ENCODE measurements around the gene NIT1.

The NIT1 gene

DNA sequence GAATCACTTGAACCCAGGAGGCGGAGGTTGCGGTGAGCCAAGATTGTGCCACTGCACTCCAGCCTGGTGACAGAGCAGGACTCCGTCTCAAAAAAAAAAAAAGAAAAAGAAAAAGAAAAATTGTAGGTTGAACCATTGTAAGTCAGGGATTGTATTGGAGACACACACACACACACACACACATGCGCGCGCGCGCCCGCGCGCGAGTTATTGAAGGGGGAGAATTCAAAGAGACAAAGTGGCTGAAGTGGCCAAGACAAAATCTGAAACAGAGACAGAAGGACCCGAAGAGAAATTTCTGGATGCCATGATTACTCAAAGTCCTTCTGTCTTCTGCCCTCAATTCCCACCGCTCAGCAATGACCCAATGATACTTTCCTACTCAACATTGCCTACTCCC is 23.4 kb upstream of the NIT1 start:
- no peak overlapping the region for H3K27ac ChIP-seq
- no peak for TF ChIP-seq ZFX (IDR thresholded peaks at IDR 0.05)
- TF ChIP-seq, protein P1, sequence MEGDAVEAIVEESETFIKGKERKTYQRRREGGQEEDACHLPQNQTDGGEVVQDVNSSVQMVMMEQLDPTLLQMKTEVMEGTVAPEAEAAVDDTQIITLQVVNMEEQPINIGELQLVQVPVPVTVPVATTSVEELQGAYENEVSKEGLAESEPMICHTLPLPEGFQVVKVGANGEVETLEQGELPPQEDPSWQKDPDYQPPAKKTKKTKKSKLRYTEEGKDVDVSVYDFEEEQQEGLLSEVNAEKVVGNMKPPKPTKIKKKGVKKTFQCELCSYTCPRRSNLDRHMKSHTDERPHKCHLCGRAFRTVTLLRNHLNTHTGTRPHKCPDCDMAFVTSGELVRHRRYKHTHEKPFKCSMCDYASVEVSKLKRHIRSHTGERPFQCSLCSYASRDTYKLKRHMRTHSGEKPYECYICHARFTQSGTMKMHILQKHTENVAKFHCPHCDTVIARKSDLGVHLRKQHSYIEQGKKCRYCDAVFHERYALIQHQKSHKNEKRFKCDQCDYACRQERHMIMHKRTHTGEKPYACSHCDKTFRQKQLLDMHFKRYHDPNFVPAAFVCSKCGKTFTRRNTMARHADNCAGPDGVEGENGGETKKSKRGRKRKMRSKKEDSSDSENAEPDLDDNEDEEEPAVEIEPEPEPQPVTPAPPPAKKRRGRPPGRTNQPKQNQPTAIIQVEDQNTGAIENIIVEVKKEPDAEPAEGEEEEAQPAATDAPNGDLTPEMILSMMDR (conservative IDR thresholded peaks at IDR 0.05): no peak

DNA sequence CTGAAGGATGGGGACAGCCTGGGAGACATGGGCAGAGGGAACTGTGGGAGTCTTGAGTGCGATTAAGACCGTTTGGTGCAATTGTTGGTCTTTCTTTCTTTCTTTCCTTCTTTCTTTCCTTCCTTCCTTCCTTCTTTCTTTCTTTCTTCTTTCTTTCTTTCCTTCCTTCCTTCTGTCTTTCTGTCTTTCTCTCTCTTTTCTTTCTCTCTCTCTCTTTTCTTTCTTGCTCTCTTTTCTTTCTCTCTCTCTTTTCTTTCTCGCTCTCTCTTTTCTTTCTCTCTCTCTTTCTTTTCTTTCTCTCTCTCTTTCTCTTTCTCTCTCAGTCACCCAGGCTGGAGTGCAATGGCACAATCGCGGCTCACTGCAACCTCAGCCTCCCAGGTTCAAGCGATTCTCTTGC is 22.7 kb upstream of the NIT1 start:
- TF ChIP-seq ZFX (IDR thresholded peaks at IDR 0.05): no peak
- TF ChIP-seq, protein P1 (conservative IDR thresholded peaks at IDR 0.05): no peak

DNA sequence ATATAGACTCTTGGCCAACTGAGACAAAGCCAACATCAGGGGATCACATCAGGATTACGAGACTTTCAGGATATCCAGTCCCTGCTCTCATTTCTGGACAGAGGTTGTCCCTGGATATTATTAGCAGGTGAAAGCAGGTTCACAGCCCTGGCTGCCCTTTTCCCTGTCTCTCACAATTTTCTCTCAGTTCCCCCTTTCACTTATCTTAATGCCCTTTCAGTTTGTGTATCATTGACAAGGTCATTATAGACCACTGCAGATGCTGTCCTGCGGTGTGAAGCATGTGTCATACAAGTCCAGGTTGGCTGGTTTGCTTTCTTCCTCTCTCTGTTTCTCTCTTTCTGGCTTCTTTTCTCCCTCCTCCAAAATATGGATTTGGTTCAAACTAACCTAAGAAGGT is 21.9 kb upstream of the NIT1 start:
- TF ChIP-seq, protein P1 (conservative IDR thresholded peaks at IDR 0.05): no peak
- no peak for TF ChIP-seq ZFX (IDR thresholded peaks at IDR 0.05)
- no peak overlapping the region for H3K27ac ChIP-seq

More for the DNA sequence above, 22.7 kb upstream of the NIT1 start:
- H3K27ac ChIP-seq: no peak overlapping the region

DNA sequence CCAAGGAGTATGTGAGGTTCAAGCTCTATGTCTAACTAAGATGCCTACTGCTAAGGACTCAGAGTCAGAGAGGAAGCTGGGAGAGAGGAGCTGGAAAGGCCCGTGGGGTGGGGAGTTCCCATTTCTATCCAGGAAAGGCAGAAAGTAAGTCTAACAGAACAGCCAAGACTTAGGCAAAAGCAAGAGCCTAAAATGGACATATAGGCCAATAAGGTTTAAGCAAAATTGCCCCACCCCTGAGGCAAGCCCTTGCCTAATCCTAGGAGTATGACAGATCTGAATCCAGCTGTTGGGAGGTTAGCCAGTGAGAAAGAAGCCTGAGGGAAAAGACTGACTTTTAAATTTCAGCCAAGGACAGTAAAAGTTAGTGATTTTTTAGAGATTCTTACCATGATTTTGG is 21.4 kb upstream of the NIT1 start:
- TF ChIP-seq ZFX (IDR thresholded peaks at IDR 0.05): no peak
- TF ChIP-seq, protein P1 (conservative IDR thresholded peaks at IDR 0.05): no peak
- H3K27ac ChIP-seq: no peak overlapping the region

DNA sequence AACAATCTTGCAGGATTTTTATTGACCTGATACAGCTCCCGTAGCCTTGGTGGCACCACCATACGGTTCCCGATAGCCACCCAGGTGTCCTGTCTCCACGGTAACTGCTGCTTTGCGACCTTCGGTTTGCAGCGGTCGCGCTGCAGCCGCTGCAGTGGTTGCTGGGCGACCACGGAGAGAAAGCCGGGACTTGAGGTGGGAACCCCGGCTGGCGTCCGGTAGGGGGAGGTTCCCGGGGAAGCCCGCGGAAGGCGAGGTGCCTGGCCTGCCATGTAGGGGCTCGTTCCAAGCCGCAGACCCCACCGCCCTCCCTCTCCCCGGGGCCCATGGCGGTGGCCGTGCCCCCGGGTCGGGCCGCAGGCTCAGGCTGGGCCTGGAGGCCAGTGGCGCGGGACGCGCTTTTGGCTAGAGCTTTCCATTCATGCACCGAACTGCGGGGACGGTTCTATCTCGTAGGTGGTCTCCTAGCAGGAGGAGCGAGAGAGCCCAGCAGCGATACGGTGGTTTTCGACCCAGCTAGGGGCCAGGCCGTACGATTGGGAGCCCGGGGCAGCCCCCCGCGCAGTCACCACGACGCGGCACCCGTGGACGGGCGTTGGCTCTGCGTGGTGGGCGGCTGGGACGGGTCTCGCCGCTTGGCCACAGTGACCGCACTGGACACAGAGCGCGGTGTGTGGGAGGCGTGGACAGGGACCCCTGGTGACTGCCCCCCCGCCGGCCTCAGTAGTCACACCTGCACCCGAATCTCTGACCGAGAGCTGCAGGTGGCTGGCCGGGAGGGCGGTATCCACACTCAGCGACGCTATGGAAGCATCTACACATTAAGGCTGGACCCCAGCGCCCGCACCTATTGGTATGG is 19.5 kb upstream of the NIT1 start, which contains the start of gene KLHDC9:
Gene KLHDC9, plus strand, starts transcription at position 152 of the 859 bp plus-strand sequence. Its CDS starts 175 bp downstream, at position 327.
- TF ChIP-seq ZFX (IDR thresholded peaks at IDR 0.05): peak; percentile 84
- TF ChIP-seq, protein P1 (conservative IDR thresholded peaks at IDR 0.05): no peak
- peak within 1 kb of the TSS; percentile 75 for H3K27ac ChIP-seq

DNA sequence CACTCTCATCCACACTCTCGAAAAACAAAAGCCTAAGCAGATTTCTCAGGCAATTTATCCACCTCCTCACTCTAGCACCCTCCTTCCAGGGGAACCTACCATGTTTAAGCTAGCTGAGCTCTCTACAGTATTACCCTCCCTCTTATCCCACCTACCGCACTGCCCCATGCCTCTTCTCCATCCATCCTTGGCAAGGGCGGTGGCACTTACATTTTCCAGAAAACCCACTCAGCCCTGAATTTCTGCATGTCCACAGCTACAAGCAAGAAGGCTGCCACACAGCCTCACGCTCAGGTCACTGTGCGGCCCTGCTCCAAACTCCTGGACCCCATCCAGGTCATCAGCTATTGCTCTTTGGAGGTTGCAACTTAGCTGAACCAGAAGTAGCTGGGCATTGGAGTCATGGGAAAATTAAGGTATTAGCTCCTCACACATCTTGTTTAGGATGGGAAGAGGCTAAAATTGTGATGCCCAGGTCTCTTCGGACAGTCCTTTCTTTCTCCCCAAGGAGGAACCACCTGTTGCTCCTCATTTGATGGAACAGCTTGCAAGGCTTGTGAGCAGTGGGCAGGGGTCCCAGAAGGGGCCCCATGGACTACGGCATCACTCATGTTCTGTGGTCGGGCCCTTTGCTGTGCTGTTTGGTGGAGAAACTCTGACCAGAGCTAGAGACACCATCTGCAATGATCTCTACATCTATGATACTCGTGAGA is 18.7 kb upstream of the NIT1 start:
- no peak for TF ChIP-seq ZFX (IDR thresholded peaks at IDR 0.05)
- TF ChIP-seq, protein P1 (conservative IDR thresholded peaks at IDR 0.05): no peak
- H3K27ac ChIP-seq: peak overlapping the region; percentile 75

DNA sequence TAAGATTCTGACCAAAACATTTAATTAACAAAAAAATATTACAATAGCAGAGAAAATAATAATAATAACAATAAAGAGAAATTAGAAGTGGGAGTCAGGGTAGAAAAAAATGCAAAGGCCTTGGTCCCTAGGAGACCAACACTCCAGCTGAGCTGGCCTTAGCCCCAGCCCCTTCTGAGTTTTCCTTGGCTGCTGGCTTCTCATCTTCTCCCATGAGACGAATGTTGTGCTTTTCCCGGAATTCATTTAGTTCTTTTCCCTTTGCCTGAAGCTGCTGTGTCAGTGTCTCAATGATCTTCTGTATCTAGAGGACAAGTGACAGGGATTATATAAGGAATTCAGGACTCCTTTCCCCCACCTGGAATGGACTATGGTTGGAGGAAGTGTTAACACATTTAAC is 17.3 kb upstream of the NIT1 start:
- H3K27ac ChIP-seq: no peak overlapping the region
- no peak for TF ChIP-seq ZFX (IDR thresholded peaks at IDR 0.05)
- TF ChIP-seq, protein P1 (conservative IDR thresholded peaks at IDR 0.05): no peak

All from C4-2B (cell line).